ENCODE measurements around the gene LILRB2.

DNA sequence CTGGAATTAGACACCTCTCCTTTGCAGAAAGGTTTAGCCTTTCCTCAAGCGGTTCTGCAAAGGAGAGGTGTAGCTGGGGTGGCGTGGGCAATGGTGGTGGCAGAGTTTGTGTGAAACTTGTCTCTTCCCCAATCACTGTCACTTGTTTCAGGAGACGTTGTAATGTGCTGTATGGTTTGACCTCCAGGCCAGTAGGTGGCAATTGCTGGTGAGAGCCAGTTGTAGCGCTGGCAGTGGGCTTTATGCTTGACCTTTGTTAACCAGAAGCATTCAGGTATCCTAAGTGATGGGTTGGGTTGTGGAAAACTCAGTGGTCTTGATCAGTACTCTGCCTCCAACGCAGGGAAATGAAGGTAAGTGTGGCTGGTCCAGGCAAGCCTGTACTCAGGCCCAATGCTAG lies 44.7 kb upstream of the LILRB2 start:
- TF ChIP-seq, protein P1, sequence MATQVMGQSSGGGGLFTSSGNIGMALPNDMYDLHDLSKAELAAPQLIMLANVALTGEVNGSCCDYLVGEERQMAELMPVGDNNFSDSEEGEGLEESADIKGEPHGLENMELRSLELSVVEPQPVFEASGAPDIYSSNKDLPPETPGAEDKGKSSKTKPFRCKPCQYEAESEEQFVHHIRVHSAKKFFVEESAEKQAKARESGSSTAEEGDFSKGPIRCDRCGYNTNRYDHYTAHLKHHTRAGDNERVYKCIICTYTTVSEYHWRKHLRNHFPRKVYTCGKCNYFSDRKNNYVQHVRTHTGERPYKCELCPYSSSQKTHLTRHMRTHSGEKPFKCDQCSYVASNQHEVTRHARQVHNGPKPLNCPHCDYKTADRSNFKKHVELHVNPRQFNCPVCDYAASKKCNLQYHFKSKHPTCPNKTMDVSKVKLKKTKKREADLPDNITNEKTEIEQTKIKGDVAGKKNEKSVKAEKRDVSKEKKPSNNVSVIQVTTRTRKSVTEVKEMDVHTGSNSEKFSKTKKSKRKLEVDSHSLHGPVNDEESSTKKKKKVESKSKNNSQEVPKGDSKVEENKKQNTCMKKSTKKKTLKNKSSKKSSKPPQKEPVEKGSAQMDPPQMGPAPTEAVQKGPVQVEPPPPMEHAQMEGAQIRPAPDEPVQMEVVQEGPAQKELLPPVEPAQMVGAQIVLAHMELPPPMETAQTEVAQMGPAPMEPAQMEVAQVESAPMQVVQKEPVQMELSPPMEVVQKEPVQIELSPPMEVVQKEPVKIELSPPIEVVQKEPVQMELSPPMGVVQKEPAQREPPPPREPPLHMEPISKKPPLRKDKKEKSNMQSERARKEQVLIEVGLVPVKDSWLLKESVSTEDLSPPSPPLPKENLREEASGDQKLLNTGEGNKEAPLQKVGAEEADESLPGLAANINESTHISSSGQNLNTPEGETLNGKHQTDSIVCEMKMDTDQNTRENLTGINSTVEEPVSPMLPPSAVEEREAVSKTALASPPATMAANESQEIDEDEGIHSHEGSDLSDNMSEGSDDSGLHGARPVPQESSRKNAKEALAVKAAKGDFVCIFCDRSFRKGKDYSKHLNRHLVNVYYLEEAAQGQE (IDR thresholded peaks at IDR 0.05; ENCODE audit: low read depth), result no peak
- TF ChIP-seq POLR2AphosphoS5 (IDR thresholded peaks at IDR 0.05; ENCODE audit: low read depth, low read length) (no peak), POLR2A (IDR thresholded peaks at IDR 0.05; ENCODE audit: borderline replicate concordance, extremely low read depth, insufficient read depth, insufficient read length) (no peak), EZH2 (IDR thresholded peaks at IDR 0.05) (no peak), EZH2phosphoT487 (IDR thresholded peaks at IDR 0.05; ENCODE audit: borderline replicate concordance) (no peak), TCF7L2 (IDR thresholded peaks at IDR 0.05; ENCODE audit: borderline replicate concordance, extremely low read depth, insufficient read depth, insufficient read length) (no peak), ZNF274 (IDR thresholded peaks at IDR 0.05; ENCODE audit: low read depth, low read length) (no peak), SRF (IDR thresholded peaks at IDR 0.05; ENCODE audit: low read depth) (no peak), FOSL1 (IDR thresholded peaks at IDR 0.05; ENCODE audit: low read depth) (no peak)
- TF ChIP-seq, protein P2, sequence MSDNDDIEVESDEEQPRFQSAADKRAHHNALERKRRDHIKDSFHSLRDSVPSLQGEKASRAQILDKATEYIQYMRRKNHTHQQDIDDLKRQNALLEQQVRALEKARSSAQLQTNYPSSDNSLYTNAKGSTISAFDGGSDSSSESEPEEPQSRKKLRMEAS (IDR thresholded peaks at IDR 0.05), result no peak
- TF ChIP-seq, protein P3, sequence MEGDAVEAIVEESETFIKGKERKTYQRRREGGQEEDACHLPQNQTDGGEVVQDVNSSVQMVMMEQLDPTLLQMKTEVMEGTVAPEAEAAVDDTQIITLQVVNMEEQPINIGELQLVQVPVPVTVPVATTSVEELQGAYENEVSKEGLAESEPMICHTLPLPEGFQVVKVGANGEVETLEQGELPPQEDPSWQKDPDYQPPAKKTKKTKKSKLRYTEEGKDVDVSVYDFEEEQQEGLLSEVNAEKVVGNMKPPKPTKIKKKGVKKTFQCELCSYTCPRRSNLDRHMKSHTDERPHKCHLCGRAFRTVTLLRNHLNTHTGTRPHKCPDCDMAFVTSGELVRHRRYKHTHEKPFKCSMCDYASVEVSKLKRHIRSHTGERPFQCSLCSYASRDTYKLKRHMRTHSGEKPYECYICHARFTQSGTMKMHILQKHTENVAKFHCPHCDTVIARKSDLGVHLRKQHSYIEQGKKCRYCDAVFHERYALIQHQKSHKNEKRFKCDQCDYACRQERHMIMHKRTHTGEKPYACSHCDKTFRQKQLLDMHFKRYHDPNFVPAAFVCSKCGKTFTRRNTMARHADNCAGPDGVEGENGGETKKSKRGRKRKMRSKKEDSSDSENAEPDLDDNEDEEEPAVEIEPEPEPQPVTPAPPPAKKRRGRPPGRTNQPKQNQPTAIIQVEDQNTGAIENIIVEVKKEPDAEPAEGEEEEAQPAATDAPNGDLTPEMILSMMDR (IDR thresholded peaks at IDR 0.05 in 2 of 3, conservative IDR thresholded peaks at IDR 0.05 in 1 of 3; ENCODE audit: borderline replicate concordance in 1 of 3, insufficient read depth in 1 of 3, low read depth in 2 of 3, low read length in 2 of 3), result no peak
- TF ChIP-seq, protein P4, sequence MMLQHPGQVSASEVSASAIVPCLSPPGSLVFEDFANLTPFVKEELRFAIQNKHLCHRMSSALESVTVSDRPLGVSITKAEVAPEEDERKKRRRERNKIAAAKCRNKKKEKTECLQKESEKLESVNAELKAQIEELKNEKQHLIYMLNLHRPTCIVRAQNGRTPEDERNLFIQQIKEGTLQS (IDR thresholded peaks at IDR 0.05), result no peak

All from HCT116 (cell line).